Skeletal muscle tissue (tissue), 4 donors: ENCODE results near the gene R3HCC1L. TPM values are rescaled to one million over a fixed set of nuclear protein-coding genes. Genes with fewer than 3 reads are reported as not detected.

Source experiments
- H3K27ac ChIP-seq: one replicate; pipeline ENCODE4 v1.7.0; 2013; ENCODE audit warnings: mild to moderate bottlenecking, low read depth, low read length, inconsistent platforms
- H3K27me3 ChIP-seq, 3 donors: one replicate each; pipeline ENCODE4 v1.7.0; 2013; ENCODE audit warnings: low read length in 3 of 3; ENCODE audit not compliant: control insufficient read depth in 3 of 3, insufficient read depth in 3 of 3
- H3K36me3 ChIP-seq, 3 donors: one replicate each; pipeline ENCODE4 v1.7.0; 2013; ENCODE audit warnings: low read length in 3 of 3; ENCODE audit not compliant: control insufficient read depth in 3 of 3, insufficient read depth in 3 of 3
- H3K4me1 ChIP-seq, 3 donors: one replicate each; pipeline ENCODE4 v1.7.0; 2013; ENCODE audit warnings: low read length in 3 of 3, mild to moderate bottlenecking in 3 of 3; ENCODE audit not compliant: control insufficient read depth in 3 of 3, insufficient read depth in 3 of 3
- H3K4me3 ChIP-seq, 3 donors: one replicate each; pipeline ENCODE4 v1.7.0; 2013; ENCODE audit warnings: low read length in 3 of 3
- H3K9ac ChIP-seq, 3 donors: one replicate each; pipeline ENCODE4 v1.7.0; 2013; ENCODE audit warnings: low read length in 3 of 3, mild to moderate bottlenecking in 3 of 3, moderate library complexity in 2 of 3, low read depth in 1 of 3
- H3K9me3 ChIP-seq, 3 donors: one replicate each; pipeline ENCODE4 v1.7.0; 2013; ENCODE audit warnings: low read length in 3 of 3; ENCODE audit not compliant: control insufficient read depth in 3 of 3
- total RNA-seq: library from RNA; depleted of rRNA; stranded (reverse); fragments of >200 nt; gene quantifications from one replicate; pipeline ENCODE4 v1.2.3, GENCODE V29; 2014
- donor health status: Osteomylitis.

R3HCC1L gene
- total RNA-seq, 1 donor from 2014 or later, result 9.4 TPM

GRCh38 chr10:98238391-98238790 lies 103.9 kb downstream of the R3HCC1L start:
- H3K9me3 ChIP-seq, result no peaks in the 10 kb centered on the region
- peaks cover 4 to 30% (median 13%) of the 10 kb centered on the region in 3 donors for H3K36me3 ChIP-seq
- no peaks in the 10 kb centered on the region for H3K27me3 ChIP-seq
- H3K4me3 ChIP-seq, result no peak overlapping the region
- H3K9ac ChIP-seq, result no peak overlapping the region
- no peaks in the 10 kb centered on the region for H3K4me1 ChIP-seq
- no peak overlapping the region for H3K27ac ChIP-seq

DNA sequence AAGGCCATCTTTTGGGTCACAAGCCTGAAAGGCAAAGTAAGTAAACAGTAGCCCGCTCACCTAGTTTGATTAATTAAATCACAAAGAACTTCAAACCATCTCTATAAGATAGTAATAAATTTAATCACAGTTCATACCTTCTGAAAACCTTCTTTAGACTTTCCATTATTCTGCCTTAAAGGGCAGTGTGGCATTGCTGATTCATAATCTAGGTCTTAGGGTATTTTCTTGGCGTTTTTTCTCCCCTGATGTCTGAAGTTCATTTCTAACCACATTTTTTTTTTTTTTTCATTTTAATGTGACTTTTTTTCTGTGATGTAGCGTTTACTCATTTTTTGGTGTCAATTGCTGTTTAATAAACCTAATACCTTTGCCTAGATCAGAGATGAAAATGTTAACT lies 106.1 kb downstream of the R3HCC1L start:
- Histone ChIP-seq H3K9ac (no peak overlapping the region), H3K27ac (no peak overlapping the region), H3K4me1 (peaks cover 4 to 16% (median 5%) of the 10 kb centered on the region in 3 donors), H3K27me3 (no peaks in the 10 kb centered on the region), H3K4me3 (no peak overlapping the region), H3K9me3 (no peaks in the 10 kb centered on the region), H3K36me3 (peaks cover 6 to 34% (median 13%) of the 10 kb centered on the region in 3 donors)

DNA sequence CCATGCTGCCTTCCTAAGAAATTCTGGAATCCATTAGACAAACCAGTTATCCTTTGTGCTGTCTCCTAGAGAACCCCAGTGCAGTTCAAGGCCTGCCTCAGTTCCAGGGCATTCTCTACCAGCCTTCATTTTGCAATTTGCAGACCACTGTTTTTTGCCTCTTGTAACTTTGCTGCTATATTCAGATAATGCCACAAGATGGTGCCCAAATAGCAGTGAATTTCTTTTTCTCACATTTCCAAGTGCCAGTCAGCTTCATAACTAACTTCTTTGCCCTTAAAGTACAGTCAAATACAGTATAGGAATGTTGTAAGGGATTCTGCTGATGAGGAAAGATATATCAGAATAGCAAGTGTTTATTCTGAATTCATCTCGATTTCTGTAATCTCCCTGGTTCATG lies 108.4 kb downstream of the R3HCC1L start:
- Histone ChIP-seq H3K9ac (no peak overlapping the region), H3K27ac (no peak overlapping the region), H3K9me3 (no peaks in the 10 kb centered on the region), H3K36me3 (peaks cover 3 to 20% (median 3%) of the 10 kb centered on the region in 3 donors), H3K4me3 (no peak overlapping the region), H3K27me3 (no peaks in the 10 kb centered on the region), H3K4me1 (peaks cover 19 to 35% (median 21%) of the 10 kb centered on the region in 3 donors)

DNA sequence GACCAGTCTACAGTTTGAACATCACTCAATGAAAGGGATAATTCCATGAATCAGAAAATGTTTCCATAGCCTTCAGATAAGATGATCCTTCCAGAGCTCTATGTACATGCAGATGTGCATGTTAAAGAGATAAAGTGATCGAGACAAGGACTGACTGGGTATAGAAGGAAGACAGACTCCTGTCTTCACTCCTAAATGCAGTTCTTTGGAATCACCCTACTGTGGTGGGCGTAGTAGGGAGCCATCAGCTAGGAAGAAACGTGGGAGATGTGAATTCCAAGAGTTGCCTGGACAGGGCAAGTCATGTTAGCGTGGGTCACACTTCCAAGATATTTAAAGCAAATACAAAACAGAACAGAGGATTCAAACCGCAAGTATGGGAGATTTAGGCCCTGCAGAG lies 109.7 kb downstream of the R3HCC1L start:
- H3K36me3 ChIP-seq, result peaks cover 9 to 26% (median 12%) of the 10 kb centered on the region in 3 donors
- H3K4me3 ChIP-seq, result no peak overlapping the region
- H3K4me1 ChIP-seq, result peaks cover 19 to 35% (median 22%) of the 10 kb centered on the region in 3 donors
- H3K9ac ChIP-seq, result no peak overlapping the region
- H3K27ac ChIP-seq, result no peak overlapping the region
- no peaks in the 10 kb centered on the region for H3K9me3 ChIP-seq
- H3K27me3 ChIP-seq, result no peaks in the 10 kb centered on the region

- H3K36me3 ChIP-seq, result peaks cover 9 to 27% (median 16%) of the 10 kb centered on the region in 3 donors
- H3K4me3 ChIP-seq, result no peak overlapping the region
- peaks cover 19 to 35% (median 22%) of the 10 kb centered on the region in 3 donors for H3K4me1 ChIP-seq
- H3K9ac ChIP-seq, result no peak overlapping the region
- no peak overlapping the region for H3K27ac ChIP-seq
- H3K9me3 ChIP-seq, result no peaks in the 10 kb centered on the region
- H3K27me3 ChIP-seq, result no peaks in the 10 kb centered on the region
Measured at GRCh38 chr10:98244586-98244985, 110.1 kb downstream of the R3HCC1L start.

DNA sequence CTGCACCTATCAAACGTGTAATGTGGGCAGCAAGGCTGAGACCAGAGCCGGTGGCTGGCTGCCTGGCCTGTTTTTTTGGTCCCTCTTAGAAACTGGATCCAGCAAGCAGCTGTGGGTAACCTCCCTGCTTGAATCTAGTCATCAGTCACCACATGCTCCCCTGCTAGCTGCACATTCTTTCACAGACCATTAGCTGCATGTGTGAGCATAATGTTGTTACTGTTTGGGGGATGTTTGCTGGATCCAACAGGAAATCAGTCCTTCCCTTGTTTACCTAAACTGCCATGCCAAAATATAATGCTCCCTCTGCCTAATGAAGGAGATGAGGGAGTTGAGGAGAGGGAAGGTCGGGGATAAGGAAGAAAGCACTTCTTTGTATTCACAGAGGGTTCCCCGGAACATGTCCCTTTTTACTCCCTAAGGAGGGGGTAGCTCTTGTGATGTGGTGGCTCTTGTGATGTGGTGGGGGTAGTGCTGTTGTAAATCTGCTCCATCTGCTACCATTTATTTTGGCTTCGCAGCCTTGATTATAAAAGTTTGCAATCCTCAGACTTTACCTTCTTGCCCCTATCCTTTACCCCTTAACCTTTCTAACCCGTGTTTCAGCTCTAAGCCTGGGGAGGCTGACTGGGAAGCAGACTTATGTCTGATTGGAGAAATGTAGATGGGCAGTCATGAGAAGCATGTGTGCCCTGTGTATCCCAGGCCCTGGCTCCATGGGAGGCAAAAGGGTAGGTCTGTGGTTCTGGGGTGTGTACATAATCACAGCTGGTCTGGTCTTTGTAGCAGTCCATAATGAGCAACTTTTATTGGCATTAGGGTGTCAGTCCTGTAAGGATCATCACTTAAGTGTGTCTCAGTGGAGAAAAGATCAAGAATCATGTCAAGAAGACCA lies 112.7 kb downstream of the R3HCC1L start:
- no peak overlapping the region for H3K9ac ChIP-seq
- peaks cover 19 to 35% (median 22%) of the 10 kb centered on the region in 3 donors for H3K4me1 ChIP-seq
- H3K36me3 ChIP-seq, result peaks cover 12 to 37% (median 37%) of the 10 kb centered on the region in 3 donors
- peak overlapping the region; percentile 1 for H3K27ac ChIP-seq
- no peaks in the 10 kb centered on the region for H3K9me3 ChIP-seq
- no peak overlapping the region for H3K4me3 ChIP-seq
- no peaks in the 10 kb centered on the region for H3K27me3 ChIP-seq

DNA sequence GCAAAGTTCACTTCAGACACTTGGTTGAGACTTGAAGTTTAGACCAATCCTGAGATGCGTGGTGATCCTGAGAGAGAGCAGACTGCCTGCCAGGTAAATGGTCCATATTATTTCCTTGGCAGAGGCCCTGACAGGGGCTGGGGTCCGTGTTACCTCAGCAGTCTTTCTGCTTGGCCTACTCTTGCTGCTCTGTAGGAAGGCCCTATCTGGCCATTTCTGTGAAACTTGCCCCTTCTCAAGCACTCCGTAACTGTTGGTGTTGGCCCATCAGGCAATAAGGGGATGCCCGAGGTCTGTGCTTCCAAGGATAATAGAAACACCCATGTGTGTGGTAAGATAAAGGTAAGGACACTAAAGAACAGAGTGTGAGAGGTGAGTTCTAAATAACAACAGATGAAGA lies 113.6 kb downstream of the R3HCC1L start:
- H3K9ac ChIP-seq, result no peak overlapping the region
- no peaks in the 10 kb centered on the region for H3K9me3 ChIP-seq
- H3K27me3 ChIP-seq, result no peaks in the 10 kb centered on the region
- peaks cover 12 to 44% (median 37%) of the 10 kb centered on the region in 3 donors for H3K36me3 ChIP-seq
- H3K4me1 ChIP-seq, result peaks cover 19 to 35% (median 22%) of the 10 kb centered on the region in 3 donors
- H3K27ac ChIP-seq, result no peak overlapping the region
- H3K4me3 ChIP-seq, result no peak overlapping the region

DNA sequence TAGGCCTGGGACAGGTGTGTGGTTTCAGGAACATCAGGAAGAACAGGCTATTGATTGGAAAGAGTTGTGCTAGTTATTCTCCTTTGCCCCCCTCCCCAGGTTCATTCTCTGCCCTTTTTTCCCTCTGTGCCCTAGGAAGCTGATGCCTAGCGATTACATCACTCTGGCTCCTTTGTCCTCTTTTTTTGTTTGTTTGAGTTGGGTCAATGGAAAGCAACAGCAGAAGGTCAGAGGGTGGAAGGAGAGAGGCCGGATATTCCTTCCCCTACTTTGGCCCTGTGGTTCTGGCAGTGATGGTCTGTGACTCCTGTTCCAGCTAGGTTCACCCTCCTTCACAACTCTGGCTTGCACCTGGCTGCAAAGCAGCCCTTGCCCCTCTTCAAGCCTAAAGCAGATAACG lies 114.7 kb downstream of the R3HCC1L start:
- peaks cover 12 to 48% (median 37%) of the 10 kb centered on the region in 3 donors for H3K36me3 ChIP-seq
- no peak overlapping the region for H3K4me3 ChIP-seq
- H3K27me3 ChIP-seq, result no peaks in the 10 kb centered on the region
- no peaks in the 10 kb centered on the region for H3K9me3 ChIP-seq
- H3K27ac ChIP-seq, result no peak overlapping the region
- peaks cover 19 to 34% (median 22%) of the 10 kb centered on the region in 3 donors for H3K4me1 ChIP-seq
- H3K9ac ChIP-seq, result no peak overlapping the region

GRCh38 chr10:98251399-98251798 lies 116.9 kb downstream of the R3HCC1L start:
- Histone ChIP-seq H3K9me3 (no peaks in the 10 kb centered on the region), H3K36me3 (peaks cover 10 to 50% (median 33%) of the 10 kb centered on the region in 3 donors), H3K9ac (no peak overlapping the region), H3K4me1 (peaks cover 13 to 23% (median 18%) of the 10 kb centered on the region in 3 donors), H3K27ac (no peak overlapping the region), H3K27me3 (no peaks in the 10 kb centered on the region), H3K4me3 (no peak overlapping the region)

- H3K4me1 ChIP-seq, result peaks cover 2 to 13% (median 8%) of the 10 kb centered on the region in 3 donors
- H3K27me3 ChIP-seq, result no peaks in the 10 kb centered on the region
- H3K9ac ChIP-seq, result no peak overlapping the region
- no peaks in the 10 kb centered on the region for H3K9me3 ChIP-seq
- peaks cover 10 to 50% (median 36%) of the 10 kb centered on the region in 3 donors for H3K36me3 ChIP-seq
- H3K27ac ChIP-seq, result no peak overlapping the region
- no peak overlapping the region for H3K4me3 ChIP-seq
Measured at GRCh38 chr10:98252464-98252863, 118.0 kb downstream of the R3HCC1L start.
